ENCODE data around the gene MTMR1.

MTMR1 gene

GRCh38 chrX:150692831-150693724, at the start of gene MTMR1:
MTMR1 (plus strand) TSS chrX:150693396; CDS start chrX:150693531, 135 bp downstream.
- no peak for DNase-seq

- no peak for DNase-seq
Observed at GRCh38 chrX:150643958-150644357, 49.2 kb upstream of the MTMR1 start.

DNA sequence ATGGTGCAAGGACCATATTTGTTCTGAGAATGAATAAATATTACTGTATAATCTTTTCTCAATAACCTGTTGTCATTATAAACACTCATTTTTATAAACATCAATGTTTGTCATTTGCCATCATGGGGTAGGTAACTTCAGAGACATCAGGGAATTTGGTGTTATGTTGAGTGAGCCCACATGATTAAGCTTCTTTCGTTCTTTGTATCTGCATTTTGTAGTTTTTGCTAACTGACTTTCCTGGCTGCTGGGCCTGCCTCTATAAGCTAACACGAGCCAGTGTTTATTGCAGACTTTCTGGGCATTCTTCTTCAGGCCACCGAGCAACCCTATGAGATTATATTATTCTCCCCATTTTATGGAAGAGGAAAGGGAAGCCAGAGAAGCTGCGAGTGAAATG, 48.8 kb upstream of the MTMR1 start:
- peak; percentile 52 for DNase-seq

GRCh38 chrX:150647331-150647730, 45.9 kb upstream of the MTMR1 start:
- DNase-seq = no peak

GRCh38 chrX:150648296-150648940, 44.8 kb upstream of the MTMR1 start:
- DNase-seq = no peak

GRCh38 chrX:150649096-150649870, 43.9 kb upstream of the MTMR1 start:
- DNase-seq = no peak

GRCh38 chrX:150651906-150652305, 41.3 kb upstream of the MTMR1 start:
- DNase-seq = no peak

- no peak for DNase-seq
Observed at GRCh38 chrX:150655788-150656187, 37.4 kb upstream of the MTMR1 start.

- no peak for DNase-seq
Observed at GRCh38 chrX:150663073-150663472, 30.1 kb upstream of the MTMR1 start.

- no peak for DNase-seq
Observed at GRCh38 chrX:150664290-150664689, 28.9 kb upstream of the MTMR1 start.

DNA sequence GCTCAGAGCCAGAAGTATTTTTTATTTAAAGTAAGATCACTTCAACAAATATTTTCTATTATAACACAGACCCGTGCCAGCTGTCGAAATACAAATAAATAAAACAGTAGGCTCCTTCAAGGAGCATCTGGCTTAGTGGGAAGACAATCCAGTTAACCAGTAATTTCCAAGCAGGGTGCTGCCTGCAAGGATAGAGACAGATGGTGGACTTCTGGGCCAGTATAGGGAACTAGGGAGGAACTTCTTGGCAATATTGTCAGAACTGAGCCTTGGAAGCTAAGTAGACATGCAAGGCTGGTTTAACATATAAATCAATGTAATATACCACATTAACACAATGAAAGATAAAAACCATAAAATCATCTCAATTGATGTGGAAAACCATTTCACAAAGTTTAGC, 17.0 kb upstream of the MTMR1 start:
- no peak for DNase-seq

DNA sequence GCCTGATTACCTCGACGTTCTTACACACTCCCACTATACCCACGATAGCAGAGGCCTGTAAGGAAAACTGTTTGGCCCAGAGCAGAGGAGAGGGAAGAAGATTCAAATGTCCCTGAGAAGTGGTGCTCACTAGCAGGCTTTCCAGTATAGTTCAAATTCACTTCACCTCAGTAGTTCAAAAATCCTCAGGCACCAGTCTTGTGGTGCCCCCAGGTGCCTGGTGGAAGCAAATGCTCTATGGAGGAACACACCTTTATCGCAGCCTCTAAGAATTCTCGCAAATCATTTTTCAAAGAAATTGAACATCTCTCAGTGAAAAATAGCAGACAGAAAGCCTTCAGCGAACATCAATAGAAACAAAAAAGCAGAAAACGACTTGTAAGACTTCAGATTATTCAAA, 12.2 kb upstream of the MTMR1 start:
- DNase-seq = peak; percentile 15

- DNase-seq = no peak
Observed at GRCh38 chrX:150683112-150683511, 10.1 kb upstream of the MTMR1 start.

GRCh38 chrX:150683536-150684146, 9.6 kb upstream of the MTMR1 start:
- peak; percentile 71 for DNase-seq

- no peak for DNase-seq
Observed at GRCh38 chrX:150688911-150689451, 4.2 kb upstream of the MTMR1 start.

GRCh38 chrX:150690126-150690525, 3.1 kb upstream of the MTMR1 start:
- no peak for DNase-seq

DNA sequence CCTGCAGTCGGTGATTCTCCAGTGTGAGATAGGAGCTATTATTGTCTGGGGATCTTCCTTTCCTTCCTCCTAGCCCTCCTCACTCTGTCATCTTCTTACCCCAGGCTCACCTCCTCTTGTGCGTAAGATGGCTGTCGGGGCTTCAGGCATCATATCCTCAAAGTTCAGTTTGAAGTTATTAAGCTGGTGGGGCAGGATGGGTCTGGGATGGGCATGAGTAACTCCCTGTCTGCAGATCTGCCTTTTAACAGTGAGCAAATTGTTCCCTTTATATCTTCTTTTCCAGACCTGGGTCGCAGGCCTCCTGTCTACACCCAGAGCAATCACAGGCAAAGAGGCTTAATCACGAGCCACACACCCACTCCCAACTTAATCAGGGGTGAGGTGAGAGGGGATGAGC, 900 bp upstream of the MTMR1 start:
- no peak for DNase-seq

GRCh38 chrX:150693725-150694574, 754 bp downstream of the MTMR1 start:
- DNase-seq = peak; percentile 37

DNA sequence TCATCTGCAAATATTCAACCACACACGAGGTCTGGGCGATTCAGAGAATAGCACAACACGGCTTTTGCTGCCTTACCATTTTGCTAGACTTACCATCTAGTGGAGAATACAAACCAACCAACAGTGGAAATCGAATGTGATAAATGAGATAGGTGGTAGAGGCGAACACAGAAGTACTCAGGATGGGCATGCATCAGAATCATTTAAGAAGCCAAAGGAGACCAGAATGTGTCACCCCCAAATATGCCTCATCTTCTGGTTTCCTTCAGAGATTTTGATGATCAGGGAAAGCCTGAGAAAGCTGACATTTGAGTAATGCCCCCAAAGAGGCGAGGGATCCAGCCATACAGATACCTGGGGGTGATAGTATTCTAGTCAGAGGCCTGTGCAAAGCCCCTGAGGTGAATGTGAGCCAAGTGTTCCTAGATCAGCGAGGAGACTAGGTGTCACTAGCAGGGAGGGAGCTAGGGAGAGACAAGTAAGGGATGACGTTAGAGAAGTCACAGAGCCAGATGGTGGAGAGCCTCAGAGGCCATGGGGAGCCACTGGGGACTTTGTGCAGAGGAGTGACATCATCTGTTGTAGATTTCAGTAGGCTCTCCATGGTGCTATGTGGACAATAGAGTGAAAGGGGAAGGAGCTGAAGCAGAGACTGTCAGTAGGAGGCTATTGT, 1.7 kb downstream of the MTMR1 start:
- DNase-seq = no peak

- no peak for DNase-seq
Observed at GRCh38 chrX:150696331-150696730, 3.1 kb downstream of the MTMR1 start.

DNA sequence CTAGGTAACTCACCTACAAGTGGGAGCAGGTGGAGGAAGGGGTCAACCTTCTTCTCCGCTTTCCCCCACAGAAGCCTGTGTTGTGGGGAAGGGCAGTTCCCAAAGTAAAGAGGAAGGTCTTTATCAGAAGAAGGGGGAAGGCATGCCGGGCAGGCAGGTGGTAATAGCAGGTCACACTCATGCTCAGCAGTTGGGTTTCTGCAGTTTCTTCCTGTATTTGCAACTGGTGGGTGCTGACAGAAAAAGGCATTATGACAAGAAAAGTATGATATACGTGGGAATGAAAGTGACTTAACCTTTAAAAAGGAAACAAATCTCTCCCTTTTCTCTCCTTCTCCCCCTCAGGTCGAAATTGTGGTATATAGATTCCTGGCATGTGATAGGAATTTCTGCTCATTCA, 3.7 kb downstream of the MTMR1 start:
- DNase-seq = no peak

All from hematopoietic multipotent progenitor cell treated with erythropoietin and hydrocortisone succinate and interleukin-3 and kit ligand, for 8 days (in vitro differentiated cells).